Measurements from ENCODE around the gene STK31. TPM values are rescaled to one million over a fixed set of nuclear protein-coding genes. Genes with fewer than 3 reads are reported as not detected.

Gene STK31, protein sequence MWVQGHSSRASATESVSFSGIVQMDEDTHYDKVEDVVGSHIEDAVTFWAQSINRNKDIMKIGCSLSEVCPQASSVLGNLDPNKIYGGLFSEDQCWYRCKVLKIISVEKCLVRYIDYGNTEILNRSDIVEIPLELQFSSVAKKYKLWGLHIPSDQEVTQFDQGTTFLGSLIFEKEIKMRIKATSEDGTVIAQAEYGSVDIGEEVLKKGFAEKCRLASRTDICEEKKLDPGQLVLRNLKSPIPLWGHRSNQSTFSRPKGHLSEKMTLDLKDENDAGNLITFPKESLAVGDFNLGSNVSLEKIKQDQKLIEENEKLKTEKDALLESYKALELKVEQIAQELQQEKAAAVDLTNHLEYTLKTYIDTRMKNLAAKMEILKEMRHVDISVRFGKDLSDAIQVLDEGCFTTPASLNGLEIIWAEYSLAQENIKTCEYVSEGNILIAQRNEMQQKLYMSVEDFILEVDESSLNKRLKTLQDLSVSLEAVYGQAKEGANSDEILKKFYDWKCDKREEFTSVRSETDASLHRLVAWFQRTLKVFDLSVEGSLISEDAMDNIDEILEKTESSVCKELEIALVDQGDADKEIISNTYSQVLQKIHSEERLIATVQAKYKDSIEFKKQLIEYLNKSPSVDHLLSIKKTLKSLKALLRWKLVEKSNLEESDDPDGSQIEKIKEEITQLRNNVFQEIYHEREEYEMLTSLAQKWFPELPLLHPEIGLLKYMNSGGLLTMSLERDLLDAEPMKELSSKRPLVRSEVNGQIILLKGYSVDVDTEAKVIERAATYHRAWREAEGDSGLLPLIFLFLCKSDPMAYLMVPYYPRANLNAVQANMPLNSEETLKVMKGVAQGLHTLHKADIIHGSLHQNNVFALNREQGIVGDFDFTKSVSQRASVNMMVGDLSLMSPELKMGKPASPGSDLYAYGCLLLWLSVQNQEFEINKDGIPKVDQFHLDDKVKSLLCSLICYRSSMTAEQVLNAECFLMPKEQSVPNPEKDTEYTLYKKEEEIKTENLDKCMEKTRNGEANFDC
- under 1 TPM in 1 of 2 donors, not detected in 1; under 0.01 TPM for total RNA-seq

DNA sequence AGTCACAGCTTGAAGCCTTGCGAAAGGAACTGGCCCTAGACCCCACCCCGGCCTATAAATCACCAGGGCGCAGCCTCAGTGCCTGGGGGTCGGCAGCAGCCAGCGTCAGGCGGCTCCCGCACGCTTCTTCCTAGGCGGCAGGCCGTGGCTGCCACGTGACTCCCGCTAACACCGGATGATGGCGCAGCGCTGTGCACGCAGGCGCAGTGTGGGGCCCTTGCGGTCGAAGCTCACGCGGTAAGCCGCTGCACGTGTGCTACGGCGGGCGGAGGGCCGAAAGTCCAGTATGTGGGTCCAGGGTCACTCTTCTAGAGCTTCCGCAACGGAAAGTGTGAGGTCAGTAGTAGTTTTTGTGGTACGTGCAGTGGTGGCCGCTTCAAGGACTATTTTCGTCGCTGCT, at the start of gene STK31:
Gene STK31, plus strand, starts transcription at position 220 of the 400 bp plus-strand sequence. Its CDS starts 67 bp downstream, at position 287.

DNA sequence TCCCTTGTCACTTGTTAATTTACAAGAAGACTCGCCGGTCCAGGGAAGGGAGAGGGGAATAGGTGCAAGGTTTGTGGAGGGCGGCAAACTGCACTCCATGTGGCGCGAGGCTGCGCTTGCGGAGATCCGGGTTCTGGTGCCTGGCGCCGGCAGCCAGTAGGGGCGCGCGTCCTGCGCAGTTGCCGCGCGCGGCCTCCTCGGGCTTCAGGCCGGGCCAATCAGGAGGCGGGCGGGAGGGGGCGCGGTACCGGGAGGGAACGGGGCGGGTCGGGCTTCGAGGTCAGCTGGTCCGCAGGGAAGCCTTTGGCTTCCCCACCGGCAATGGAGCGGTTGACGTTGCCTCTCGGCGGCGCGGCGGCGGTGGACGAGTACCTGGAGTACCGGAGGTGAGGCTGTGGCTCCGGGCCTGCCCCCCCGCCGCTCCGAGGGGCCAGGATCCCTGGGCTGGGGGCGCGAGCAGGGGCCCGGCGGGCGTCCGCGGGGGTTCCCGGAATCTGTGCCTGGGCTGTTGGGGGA, 30.1 kb upstream of the STK31 start, which contains the start of gene FAM221A:
Gene FAM221A, plus strand, starts transcription at position 302 of the 516 bp plus-strand sequence. Its CDS starts 20 bp downstream, at position 322.

Other genes starting within 250 kb of the STK31 start
- 10 to 100 TPM; 42.3 to 86.3 TPM for gene IGF2BP3, start 239.7 kb upstream of the STK31 start, total RNA-seq
- gene TRA2A, start 178.2 kb upstream of the STK31 start, total RNA-seq = 10 to 100 TPM; 25.1 to 35.6 TPM
- gene CCDC126, start 112.8 kb upstream of the STK31 start, total RNA-seq = 10 to 100 TPM; 10.3 to 13.8 TPM
- gene FAM221A, start 30.0 kb upstream of the STK31 start, total RNA-seq = 1 to 10 TPM; 3.4 to 5.0 TPM